HG02943 (cell line): ENCODE results near the gene C1orf167.

Experiments used
- ATAC-seq: cut with Tn5 transposase; IDR thresholded peaks from one replicate; pipeline ENCODE4 v1.9.1; 2021; ENCODE audit warnings: mild to moderate bottlenecking, low read depth, moderate library complexity; ENCODE audit not compliant: unreplicated experiment

Gene C1orf167

GRCh38 chr1:11764115-11764514 is 2.1 kb downstream of the C1orf167 start:
- ATAC-seq: no peak

- no peak for ATAC-seq
Observed at GRCh38 chr1:11764519-11764918, 2.5 kb downstream of the C1orf167 start.

- ATAC-seq: no peak
Observed at GRCh38 chr1:11765661-11766428, 3.9 kb downstream of the C1orf167 start.

- no peak for ATAC-seq
Observed at GRCh38 chr1:11766429-11766776, 4.4 kb downstream of the C1orf167 start.

GRCh38 chr1:11767922-11768704 is 6.1 kb downstream of the C1orf167 start:
- no peak for ATAC-seq

GRCh38 chr1:11768821-11769220 is 6.8 kb downstream of the C1orf167 start:
- no peak for ATAC-seq

GRCh38 chr1:11769274-11769673 is 7.3 kb downstream of the C1orf167 start:
- ATAC-seq: no peak

- ATAC-seq: no peak
Observed at GRCh38 chr1:11770011-11770410, 8.0 kb downstream of the C1orf167 start.

GRCh38 chr1:11771481-11772043 is 9.6 kb downstream of the C1orf167 start:
- no peak for ATAC-seq

GRCh38 chr1:11772458-11772857 is 10.5 kb downstream of the C1orf167 start:
- ATAC-seq: no peak

GRCh38 chr1:11774753-11775152 is 12.8 kb downstream of the C1orf167 start:
- no peak for ATAC-seq

- no peak for ATAC-seq
Observed at GRCh38 chr1:11777658-11778322, 15.8 kb downstream of the C1orf167 start.

GRCh38 chr1:11778336-11778735 is 16.3 kb downstream of the C1orf167 start:
- ATAC-seq: no peak

- ATAC-seq: no peak
Observed at GRCh38 chr1:11778844-11779623, 17.0 kb downstream of the C1orf167 start.

GRCh38 chr1:11779715-11780379 is 17.9 kb downstream of the C1orf167 start:
- ATAC-seq: no peak

- ATAC-seq: no peak
Observed at GRCh38 chr1:11780380-11781147, 18.6 kb downstream of the C1orf167 start.

GRCh38 chr1:11781297-11781696 is 19.3 kb downstream of the C1orf167 start:
- no peak for ATAC-seq

GRCh38 chr1:11782127-11782708 is 20.2 kb downstream of the C1orf167 start:
- no peak for ATAC-seq

- no peak for ATAC-seq
Observed at GRCh38 chr1:11783556-11783955, 21.6 kb downstream of the C1orf167 start.
